GM21360 (cell line): ENCODE data around the gene UQCRQ.

Experiments
- ATAC-seq: cut with Tn5 transposase; IDR thresholded peaks from one replicate; pipeline ENCODE4 v1.9.1; 2021; ENCODE audit warnings: mild to moderate bottlenecking, moderate library complexity; ENCODE audit not compliant: unreplicated experiment

The UQCRQ gene

GRCh38 chr5:132901730-132902129 lies 35.3 kb downstream of the UQCRQ start:
- ATAC-seq, result no peak

- no peak for ATAC-seq
Observed at GRCh38 chr5:132905938-132906337, 39.5 kb downstream of the UQCRQ start.

- ATAC-seq, result no peak
Observed at GRCh38 chr5:132907161-132907560, 40.7 kb downstream of the UQCRQ start.

GRCh38 chr5:132909702-132910101 lies 43.3 kb downstream of the UQCRQ start:
- no peak for ATAC-seq

GRCh38 chr5:132915681-132916080 lies 49.2 kb downstream of the UQCRQ start:
- no peak for ATAC-seq

GRCh38 chr5:132916086-132916485 lies 49.6 kb downstream of the UQCRQ start:
- ATAC-seq, result no peak
